ENCODE data around the gene TRAPPC6A. TPM values are rescaled to one million over a fixed set of nuclear protein-coding genes. Genes with fewer than 3 reads are reported as not detected.

The TRAPPC6A gene
- total RNA-seq, 1 donor from 2014 or later: 38.9 TPM

GRCh38 chr19:45186509-45187334 is 8.7 kb upstream of the TRAPPC6A start:
- intact Hi-C loops (cut with micrococcal nuclease): loop anchor here (1.0 kb wide), 5 partner anchors 8 to 197 kb away; partner anchors contain the start of genes BLOC1S3 and TRAPPC6A

GRCh38 chr19:45184115-45184514 is 6.1 kb upstream of the TRAPPC6A start:
- intact Hi-C loops (cut with micrococcal nuclease): no loop called here

- intact Hi-C loops (cut with micrococcal nuclease): no loop called here
Measured at GRCh38 chr19:45182758-45183157, 4.7 kb upstream of the TRAPPC6A start.

GRCh38 chr19:45180936-45181335 is 2.9 kb upstream of the TRAPPC6A start:
- intact Hi-C loops (cut with micrococcal nuclease): no loop called here

- intact Hi-C loops (cut with micrococcal nuclease): loop anchor here (1.0 to 10.0 kb wide), 2 partner anchors 54 to 465 kb away; no protein-coding TSS in a partner anchor
Measured at GRCh38 chr19:45179892-45180370, 1.9 kb upstream of the TRAPPC6A start.

- intact Hi-C loops (cut with micrococcal nuclease): loop anchor here (1.0 to 10.0 kb wide), 2 partner anchors 53 to 466 kb away; no protein-coding TSS in a partner anchor
Measured at GRCh38 chr19:45179072-45179891, 1.2 kb upstream of the TRAPPC6A start.

- intact Hi-C loops (cut with micrococcal nuclease): loop anchor here (1.0 to 10.0 kb wide), 16 partner anchors 9 to 817 kb away; partner anchors contain the start of genes CCDC61, CLASRP, CLPTM1 and MARK4
Measured at GRCh38 chr19:45178262-45179071, 430 bp upstream of the TRAPPC6A start, which contains the start of gene BLOC1S3. TSS of gene BLOC1S3 (plus strand) at chr19:45178784. CDS start at chr19:45179297, 513 bp downstream.

- intact Hi-C loops (cut with micrococcal nuclease): loop anchor here (10.0 kb wide), 1 partner anchor 469 kb away; no protein-coding TSS in a partner anchor
Measured at GRCh38 chr19:45175515-45176345, 2.3 kb downstream of the TRAPPC6A start.

- intact Hi-C loops (cut with micrococcal nuclease): loop anchor here (10.0 kb wide), 1 partner anchor 471 kb away; no protein-coding TSS in a partner anchor
Measured at GRCh38 chr19:45173816-45174215, 4.2 kb downstream of the TRAPPC6A start.

GRCh38 chr19:45172611-45173208 is 5.3 kb downstream of the TRAPPC6A start:
- intact Hi-C loops (cut with micrococcal nuclease): loop anchor here (10.0 kb wide), 1 partner anchor 472 kb away; no protein-coding TSS in a partner anchor

GRCh38 chr19:45172173-45172572 is 5.9 kb downstream of the TRAPPC6A start:
- intact Hi-C loops (cut with micrococcal nuclease): loop anchor here (10.0 kb wide), 1 partner anchor 473 kb away; no protein-coding TSS in a partner anchor

- intact Hi-C loops (cut with micrococcal nuclease): loop anchor here (10.0 kb wide), 1 partner anchor 474 kb away; no protein-coding TSS in a partner anchor
Measured at GRCh38 chr19:45171211-45171623, 6.8 kb downstream of the TRAPPC6A start.

GRCh38 chr19:45170146-45171106 is 7.6 kb downstream of the TRAPPC6A start:
- intact Hi-C loops (cut with micrococcal nuclease): loop anchor here (10.0 kb wide), 1 partner anchor 474 kb away; no protein-coding TSS in a partner anchor

GRCh38 chr19:45169602-45170001 is 8.4 kb downstream of the TRAPPC6A start:
- intact Hi-C loops (cut with micrococcal nuclease): loop anchor here (10.0 kb wide), 1 partner anchor 475 kb away; no protein-coding TSS in a partner anchor

- intact Hi-C loops (cut with micrococcal nuclease): no loop called here
Measured at GRCh38 chr19:45168767-45169351, 9.2 kb downstream of the TRAPPC6A start.

- intact Hi-C loops (cut with micrococcal nuclease): no loop called here
Measured at GRCh38 chr19:45166723-45167252, 11.2 kb downstream of the TRAPPC6A start.

Data from T-helper 1 cell treated with Interleukin-12 subunit alpha and Interleukin-12 subunit beta and Interleukin-4 antibody, amounts not matched to agents 30 ng/mL and 1 ng/mL, for 36 hours (primary cell).